GM12864 (cell line): ENCODE results near the gene SGSH.

ENCODE experiments used
- DNase-seq: peaks from one replicate; pipeline ENCODE4 v3.0.0-alpha.2; 2011; ENCODE audit warnings: low read depth
- H3K4me3 ChIP-seq: 2 replicates; pipeline ENCODE4 v1.5.1; 2011; ENCODE audit warnings: mild to moderate bottlenecking, low read depth, low read length, control low read depth
- TF ChIP-seq, protein P1 (sequence below): IDR thresholded peaks from 2 replicates; pipeline ENCODE4 v1.5.1; 2011; ENCODE audit warnings: low read depth, mild to moderate bottlenecking, moderate library complexity, low read length, control low read depth, inconsistent platforms; ENCODE audit errors: missing control alignments

SGSH gene

DNA sequence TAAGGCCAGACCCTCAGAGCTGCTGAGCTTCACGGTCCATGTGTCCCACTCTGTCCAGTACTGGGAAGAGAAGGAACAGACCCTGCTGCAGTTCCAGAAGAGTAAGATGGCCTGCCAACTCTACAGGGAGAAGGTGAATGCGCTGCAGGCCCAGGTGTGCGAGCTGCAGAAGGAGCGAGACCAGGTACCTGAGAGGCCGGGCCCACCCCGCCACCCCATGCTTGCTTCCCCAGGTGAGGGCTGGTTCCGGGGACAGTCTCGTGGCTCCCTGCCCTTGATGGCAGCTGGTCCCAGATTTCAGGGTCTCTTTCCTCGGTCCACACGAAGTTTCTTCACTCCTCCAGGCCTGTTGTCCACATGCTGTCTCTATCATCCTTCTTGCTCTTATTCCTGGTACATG lies 29.4 kb downstream of the SGSH start:
- DNase-seq = no peak
- TF ChIP-seq, protein P1, sequence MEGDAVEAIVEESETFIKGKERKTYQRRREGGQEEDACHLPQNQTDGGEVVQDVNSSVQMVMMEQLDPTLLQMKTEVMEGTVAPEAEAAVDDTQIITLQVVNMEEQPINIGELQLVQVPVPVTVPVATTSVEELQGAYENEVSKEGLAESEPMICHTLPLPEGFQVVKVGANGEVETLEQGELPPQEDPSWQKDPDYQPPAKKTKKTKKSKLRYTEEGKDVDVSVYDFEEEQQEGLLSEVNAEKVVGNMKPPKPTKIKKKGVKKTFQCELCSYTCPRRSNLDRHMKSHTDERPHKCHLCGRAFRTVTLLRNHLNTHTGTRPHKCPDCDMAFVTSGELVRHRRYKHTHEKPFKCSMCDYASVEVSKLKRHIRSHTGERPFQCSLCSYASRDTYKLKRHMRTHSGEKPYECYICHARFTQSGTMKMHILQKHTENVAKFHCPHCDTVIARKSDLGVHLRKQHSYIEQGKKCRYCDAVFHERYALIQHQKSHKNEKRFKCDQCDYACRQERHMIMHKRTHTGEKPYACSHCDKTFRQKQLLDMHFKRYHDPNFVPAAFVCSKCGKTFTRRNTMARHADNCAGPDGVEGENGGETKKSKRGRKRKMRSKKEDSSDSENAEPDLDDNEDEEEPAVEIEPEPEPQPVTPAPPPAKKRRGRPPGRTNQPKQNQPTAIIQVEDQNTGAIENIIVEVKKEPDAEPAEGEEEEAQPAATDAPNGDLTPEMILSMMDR = no peak
- no peak overlapping the region for H3K4me3 ChIP-seq

DNA sequence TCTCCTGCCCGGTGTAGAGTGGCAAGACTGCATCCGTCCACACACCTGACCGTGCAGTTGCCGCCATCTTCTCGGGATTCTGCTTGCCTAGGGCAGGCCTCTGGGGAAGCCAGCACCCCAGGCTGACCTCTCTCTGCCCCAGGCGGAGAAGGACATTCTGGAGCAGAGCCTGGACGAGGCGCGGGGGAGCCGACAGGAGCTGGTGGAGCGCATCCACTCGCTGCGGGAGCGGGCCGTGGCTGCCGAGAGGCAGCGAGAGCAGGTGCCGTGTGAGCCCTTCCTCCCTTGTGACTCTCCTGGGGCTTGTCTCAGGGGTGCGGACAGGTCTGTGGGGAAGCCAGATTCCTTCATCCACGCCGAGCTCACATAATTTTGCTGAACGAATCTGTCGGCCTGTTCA lies 30.5 kb downstream of the SGSH start:
- TF ChIP-seq, protein P1 = no peak
- H3K4me3 ChIP-seq = no peak overlapping the region
- no peak for DNase-seq

DNA sequence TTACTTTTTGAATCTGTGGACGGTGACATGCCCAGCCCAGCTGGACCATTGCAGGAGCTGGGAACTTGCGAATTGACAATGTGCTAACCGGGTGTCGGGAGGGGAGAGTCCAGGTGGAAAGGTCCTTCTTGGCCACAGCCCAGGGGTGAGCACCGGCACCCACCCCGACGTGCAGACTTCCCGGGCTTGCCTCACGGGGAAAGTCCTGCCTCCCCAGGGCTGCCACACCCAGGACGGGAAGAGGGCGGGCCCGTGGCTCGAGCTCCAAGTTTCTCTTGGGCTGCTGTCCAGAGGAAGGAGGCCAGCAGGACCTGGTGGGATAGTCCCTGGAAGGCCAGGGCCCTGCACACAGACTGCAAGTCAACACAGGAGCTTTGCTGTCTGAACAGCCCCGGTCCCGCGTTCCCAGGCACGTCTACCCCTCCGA lies 32.6 kb downstream of the SGSH start:
- no peak for DNase-seq
- TF ChIP-seq, protein P1 = no peak
- H3K4me3 ChIP-seq = no peak overlapping the region

DNA sequence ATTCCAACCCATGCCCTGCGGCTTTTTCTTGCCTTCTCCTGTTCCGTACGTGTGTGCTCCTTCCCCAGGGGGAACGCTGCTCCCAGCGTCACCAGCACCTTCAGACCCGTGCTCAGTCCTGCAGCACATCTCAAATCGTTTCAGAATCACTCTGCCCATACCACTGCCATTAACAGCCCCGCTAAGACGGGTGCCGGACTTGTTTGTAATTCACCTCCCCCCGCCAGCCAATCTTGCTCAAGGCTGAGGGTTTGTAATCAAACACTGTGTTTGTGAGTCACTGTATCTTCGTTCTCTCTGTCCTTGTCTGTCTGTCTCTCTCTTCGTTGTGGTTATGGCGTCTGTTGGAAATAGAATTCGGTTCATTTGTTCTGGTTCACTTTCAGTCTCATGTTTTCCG lies 33.0 kb downstream of the SGSH start:
- no peak overlapping the region for H3K4me3 ChIP-seq
- DNase-seq = no peak
- TF ChIP-seq, protein P1 = no peak

DNA sequence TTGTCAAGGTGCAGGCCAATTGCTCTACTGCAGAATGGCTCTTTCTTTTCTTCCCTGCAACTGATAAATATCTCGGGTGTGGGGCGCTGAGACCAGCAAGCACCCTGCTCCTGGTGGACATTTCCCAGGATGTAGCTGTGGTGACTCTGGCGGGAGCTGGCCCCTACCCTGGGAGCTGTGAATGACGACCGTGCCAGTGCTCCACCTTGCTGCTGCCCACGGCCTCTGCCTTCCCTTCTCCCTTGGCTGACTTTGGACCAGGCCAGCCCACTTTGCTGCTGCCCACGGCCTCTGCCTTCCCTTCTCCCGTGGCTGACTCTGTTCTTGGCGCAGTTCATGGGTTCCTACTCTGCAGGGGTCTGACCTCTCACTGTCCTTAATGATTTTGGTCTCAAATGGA lies 34.2 kb downstream of the SGSH start:
- H3K4me3 ChIP-seq = no peak overlapping the region
- DNase-seq = no peak
- TF ChIP-seq, protein P1 = no peak

DNA sequence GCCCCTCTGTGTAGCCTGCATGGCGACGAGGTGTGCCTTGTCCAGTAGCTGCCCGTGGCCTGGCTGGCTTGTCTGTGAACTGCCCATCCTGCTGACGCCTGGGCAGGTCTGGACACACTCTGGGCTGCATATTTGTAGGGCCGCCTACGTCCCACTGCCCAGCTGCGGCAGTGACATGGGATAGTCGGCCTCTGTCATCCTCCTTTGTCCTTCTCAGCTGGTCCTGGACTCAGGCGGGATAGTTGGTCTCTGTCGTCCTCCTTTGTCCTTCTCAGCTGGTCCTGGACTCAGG lies 35.8 kb downstream of the SGSH start:
- DNase-seq = no peak
- TF ChIP-seq, protein P1 = no peak
- no peak overlapping the region for H3K4me3 ChIP-seq

DNA sequence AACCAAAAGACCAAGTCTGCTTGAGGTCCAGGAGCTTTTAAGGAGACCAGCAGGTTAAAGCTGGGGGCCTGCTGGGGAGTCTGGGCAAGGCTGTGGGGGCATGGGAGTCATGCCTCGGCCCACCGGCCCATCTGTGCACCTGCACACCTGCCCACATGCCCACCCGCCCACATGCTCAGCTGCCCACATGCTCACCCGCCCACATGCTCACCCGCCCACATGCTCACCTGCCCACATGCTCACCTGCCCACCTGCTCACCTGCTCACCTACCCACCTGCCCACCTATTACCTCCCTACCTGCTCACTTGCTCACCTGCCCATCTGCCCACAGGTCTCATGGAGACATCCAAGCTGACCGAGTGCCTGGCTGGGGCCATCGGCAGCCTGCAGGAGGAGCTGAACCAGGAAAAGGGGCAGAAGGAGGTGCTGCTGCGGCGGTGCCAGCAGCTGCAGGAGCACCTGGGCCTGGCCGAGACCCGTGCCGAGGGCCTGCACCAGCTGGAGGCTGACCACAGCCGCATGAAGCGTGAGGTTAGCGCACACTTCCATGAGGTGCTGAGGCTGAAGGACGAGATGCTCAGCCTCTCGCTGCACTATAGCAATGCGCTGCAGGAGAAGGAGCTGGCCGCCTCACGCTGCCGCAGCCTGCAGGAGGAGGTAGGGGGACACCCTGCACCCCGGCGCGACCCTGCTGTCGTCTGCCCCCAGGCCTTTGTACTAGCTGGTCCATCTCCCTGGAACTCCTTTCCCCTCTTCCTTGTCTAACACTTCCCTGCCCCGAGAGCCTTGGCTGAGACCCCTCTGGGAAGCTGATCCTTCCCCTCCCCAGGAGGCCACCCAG lies 36.3 kb downstream of the SGSH start:
- no peak for DNase-seq
- TF ChIP-seq, protein P1 = no peak
- no peak overlapping the region for H3K4me3 ChIP-seq
